ENCODE results near the gene HRH3.

DNA sequence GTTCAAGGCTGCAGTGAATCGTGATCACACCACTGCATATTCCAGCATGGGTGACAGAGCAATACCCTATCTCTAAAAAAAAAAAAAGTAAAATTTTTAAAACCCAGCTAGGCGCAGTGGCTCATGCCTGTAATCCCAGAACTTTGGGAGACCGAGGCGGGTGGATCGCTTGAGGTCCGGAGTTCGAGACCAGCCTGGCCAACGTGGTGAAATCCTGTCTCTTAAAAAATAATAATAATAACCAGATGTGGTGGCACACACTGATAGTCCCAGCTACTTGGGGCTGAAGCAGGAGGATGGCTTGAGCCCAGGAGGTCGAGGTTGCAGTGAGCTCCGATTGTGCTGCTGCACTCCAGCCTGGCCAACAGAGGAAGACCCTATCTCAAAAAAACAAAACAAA, 23.8 kb downstream of the HRH3 start:
- no peak for TF ChIP-seq CTCF (IDR thresholded peaks at IDR 0.05)
- no peak for TF ChIP-seq EZH2 (IDR thresholded peaks at IDR 0.05; ENCODE audit: borderline replicate concordance, insufficient read depth, low read depth, low read length, poor library complexity, severe bottlenecking)

Measured in B cell (primary cell).